ENCODE results near the gene ASB3.
A peak's percentile ranks its signal among the peaks of the same experiment; 100 is the strongest.
"Not testable (repeated sequence)": the region's sequence is repeated elsewhere in the genome, so short reads cannot be mapped to it uniquely, and the experiment has no call there.

The ASB3 gene

GRCh38 chr2:53786705-53787613 lies at the start of gene ASB3, which contains the start of gene ERLEC1:
Gene ASB3 (minus strand): TSS chr2:53786953. CDS start chr2:53765572, 21,381 bp downstream.
Gene ERLEC1 (plus strand): TSS chr2:53787044. CDS start chr2:53787211, 167 bp downstream.
- DNase-seq (ENCODE audit: low spot score): peak; percentile 92

DNA sequence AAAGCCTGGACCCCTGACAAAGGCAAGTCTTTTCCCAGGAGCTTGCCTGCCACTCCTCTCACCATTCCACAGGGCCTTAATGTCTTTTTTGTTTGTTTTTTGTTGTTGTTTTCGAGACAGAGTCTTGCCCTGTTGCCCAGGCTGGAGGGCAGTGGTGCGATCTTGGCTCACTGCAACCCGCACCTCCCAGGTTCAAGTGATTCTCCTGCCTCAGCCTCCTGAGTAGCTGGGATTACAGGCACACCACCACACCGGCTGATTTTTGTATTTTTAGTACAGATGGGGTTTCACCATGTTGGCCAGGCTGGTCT lies 43.2 kb upstream of the ASB3 start:
- DNase-seq (ENCODE audit: low spot score): not testable (repeated sequence)

DNA sequence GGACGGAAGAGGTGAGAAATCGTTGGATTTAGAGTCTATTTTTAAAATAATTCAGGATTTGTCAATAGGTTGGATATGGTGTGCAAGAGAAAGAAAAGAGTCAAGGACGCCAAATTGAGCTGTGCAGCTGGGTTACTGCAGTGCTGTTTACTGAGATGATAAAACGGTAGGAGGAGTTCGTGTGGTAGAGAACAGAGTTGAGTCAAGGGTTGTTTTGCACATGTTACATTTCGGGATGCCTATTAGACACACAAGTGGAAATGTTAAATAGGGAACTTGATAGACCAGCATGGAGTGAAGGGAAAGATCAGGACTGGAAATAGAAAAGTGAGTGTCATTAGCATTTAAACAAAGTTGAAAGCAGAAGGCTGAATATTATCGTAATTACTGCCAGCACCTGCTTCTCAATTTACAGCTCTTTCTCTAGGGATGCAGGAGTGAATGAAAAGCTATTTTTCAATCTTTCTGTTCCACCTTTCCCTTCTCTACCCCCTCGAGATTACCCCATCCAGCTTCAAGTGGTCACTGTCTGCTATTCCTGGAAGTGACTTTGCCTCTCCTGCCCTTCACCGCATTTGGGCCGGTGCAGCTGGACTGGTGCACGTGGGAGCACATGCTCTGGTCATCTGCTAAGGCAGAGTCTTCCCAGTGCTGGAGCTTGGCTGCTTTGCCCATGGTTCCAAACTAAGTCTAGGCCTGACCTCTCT lies 42.7 kb upstream of the ASB3 start:
- DNase-seq (ENCODE audit: low spot score): no peak

GRCh38 chr2:53828331-53828730 lies 41.6 kb upstream of the ASB3 start:
- DNase-seq (ENCODE audit: low spot score): no peak

- no peak for DNase-seq (ENCODE audit: low spot score)
Measured at GRCh38 chr2:53827398-53828175, 40.8 kb upstream of the ASB3 start.

DNA sequence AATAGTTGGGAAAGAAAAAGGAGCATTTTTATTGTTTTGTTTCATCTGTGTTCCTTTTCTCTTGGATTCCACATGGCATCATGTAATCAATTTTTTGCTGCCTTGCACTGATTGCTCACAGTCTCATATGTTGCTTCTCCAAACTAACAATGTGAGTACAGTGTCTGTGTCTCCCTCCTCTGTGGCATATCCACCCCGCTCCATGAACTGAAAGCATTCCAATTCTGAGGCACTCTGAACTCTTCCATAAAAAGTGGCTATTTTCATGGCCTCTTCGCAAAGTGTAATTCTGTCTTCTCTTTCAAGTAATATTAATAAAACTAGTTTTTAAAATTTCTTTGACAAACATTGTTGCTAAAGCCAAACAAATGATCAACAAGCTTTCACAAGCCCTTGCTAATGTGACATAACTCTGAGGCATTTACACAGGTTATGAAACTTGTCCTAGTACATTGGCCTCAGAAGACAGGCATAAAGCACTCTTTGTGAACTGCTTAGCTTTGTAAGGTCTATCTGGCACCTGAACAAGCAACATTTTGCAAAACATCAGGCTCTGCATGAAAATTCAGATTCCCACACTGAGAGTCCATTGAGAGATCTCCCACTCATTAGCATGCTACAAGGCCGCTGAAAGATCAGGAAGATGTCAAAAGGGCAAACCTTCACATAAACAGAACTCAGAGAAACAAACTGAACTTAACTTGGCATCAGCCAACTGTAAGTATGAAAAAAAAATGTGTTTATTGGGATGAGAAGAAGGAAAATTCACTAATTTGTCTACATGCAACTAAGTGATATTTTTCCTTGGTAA lies 40.0 kb upstream of the ASB3 start:
- DNase-seq (ENCODE audit: low spot score): no peak

DNA sequence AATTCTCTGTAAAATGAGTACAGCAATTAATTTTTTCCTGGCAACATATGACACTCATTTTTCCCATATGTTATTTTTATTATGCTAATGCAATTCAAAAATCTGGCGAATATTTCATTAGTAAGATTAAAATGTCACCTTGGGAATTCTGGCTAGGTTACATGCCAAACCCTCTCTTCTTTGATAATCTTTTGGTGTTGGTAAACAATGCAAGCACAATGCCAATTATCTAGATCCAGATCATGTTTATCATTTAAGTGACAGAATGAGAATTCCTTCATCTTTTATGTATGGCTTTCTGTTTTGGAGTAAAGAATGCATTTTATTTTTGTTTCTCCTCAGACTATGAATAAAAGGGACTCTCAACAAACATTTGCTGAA lies 39.3 kb upstream of the ASB3 start:
- no peak for DNase-seq (ENCODE audit: low spot score)

GRCh38 chr2:53823639-53824038 lies 36.9 kb upstream of the ASB3 start:
- DNase-seq (ENCODE audit: low spot score): peak; percentile 24

GRCh38 chr2:53821810-53822209 lies 35.1 kb upstream of the ASB3 start:
- DNase-seq (ENCODE audit: low spot score): no peak

- DNase-seq (ENCODE audit: low spot score): no peak
Measured at GRCh38 chr2:53820711-53821110, 34.0 kb upstream of the ASB3 start.

DNA sequence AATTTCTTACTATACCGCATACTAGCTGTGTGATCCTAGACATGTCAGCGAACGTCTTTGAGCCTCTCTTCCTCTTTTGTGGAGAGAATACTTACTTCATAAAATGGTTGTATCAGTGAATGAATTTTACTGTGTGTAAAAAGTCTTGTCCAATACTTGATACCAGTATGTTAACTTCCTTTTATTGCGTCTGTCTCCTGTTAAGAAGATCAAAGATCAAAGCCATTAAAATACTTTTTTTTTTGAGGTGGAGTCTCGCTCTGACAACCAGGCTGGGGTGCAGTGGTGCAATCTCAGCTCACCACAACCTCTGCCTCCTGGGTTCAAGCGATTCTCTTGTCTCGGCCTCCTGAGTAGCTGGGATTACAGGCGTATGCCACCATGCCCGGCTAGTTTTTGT lies 33.3 kb upstream of the ASB3 start:
- DNase-seq (ENCODE audit: low spot score): no peak

- DNase-seq (ENCODE audit: low spot score): no peak
Measured at GRCh38 chr2:53819634-53820033, 32.9 kb upstream of the ASB3 start.

DNA sequence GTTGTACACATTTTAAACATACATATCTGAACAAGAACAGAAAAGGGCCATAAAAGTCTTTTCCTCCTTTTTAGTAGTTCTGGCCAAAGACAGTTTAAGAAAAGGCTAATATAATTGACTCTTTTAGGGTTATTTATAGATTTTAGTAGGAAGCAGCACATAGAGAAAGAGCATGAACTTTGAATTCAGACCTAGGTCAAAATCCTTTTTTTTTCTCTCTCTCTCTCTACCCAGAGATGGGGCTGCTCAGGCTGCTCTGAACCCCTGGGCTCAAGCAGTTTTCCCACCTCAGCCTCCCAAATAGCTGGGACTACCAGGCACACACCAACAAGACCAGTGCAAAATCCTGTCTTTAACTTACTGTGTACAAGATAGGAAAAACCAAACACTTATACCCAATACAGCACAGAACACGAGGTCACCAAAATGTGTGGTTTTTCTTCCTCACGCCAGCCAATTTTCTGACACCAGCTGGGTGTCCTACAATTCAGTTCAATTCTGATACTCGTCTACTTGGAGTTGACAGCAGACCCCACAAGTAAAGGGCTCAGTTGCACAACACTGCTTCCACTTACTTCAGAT lies 32.2 kb upstream of the ASB3 start:
- no peak for DNase-seq (ENCODE audit: low spot score)

GRCh38 chr2:53813151-53813550 lies 26.4 kb upstream of the ASB3 start:
- no peak for DNase-seq (ENCODE audit: low spot score)

- no peak for DNase-seq (ENCODE audit: low spot score)
Measured at GRCh38 chr2:53811601-53812000, 24.8 kb upstream of the ASB3 start.

DNA sequence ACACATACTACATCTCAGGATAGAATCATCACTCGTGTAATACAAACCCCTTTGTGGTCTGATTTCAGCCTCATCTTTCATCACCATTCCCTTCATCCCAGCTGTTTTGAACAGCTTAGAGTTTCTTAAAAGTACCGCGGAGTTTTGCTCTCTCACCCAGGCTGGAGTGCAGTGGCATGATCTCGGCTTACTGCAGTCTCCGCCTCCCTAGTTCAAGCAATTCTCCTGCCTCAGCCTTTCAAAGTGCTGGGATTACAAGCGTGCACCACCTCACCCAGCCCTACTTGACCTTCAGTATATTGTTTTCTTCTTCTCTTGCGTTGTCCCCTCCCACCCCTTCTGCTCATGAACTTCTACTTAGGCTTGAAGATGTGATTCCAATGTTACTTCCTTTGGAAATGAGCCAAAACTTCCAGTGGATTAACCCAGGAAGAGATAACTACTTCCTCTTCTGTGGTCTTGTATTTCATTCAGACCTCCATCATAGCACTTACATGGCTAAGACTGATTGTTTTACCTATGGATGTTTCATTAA lies 15.9 kb upstream of the ASB3 start:
- DNase-seq (ENCODE audit: low spot score): no peak

DNA sequence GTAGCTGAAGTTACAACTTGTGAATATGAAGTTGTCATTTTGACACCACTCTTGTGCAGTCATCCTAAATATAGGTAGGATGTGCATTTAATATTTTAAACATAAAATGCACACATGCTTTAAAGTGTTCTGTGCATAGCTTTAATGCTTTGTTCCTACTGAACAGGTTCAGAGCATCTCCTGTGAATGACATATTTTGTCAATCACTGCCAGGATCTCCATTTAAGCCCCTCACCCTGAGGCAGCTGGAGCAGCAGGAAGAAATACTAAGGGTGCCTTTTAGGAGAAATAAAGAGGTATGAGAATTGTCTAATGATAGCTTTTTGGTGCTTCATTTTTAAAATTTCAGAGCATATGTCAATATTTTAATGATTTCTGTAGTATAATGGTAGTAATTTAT lies 14.8 kb upstream of the ASB3 start:
- DNase-seq (ENCODE audit: low spot score): no peak

GRCh38 chr2:53793821-53794220 lies 7.1 kb upstream of the ASB3 start:
- DNase-seq (ENCODE audit: low spot score): no peak

DNA sequence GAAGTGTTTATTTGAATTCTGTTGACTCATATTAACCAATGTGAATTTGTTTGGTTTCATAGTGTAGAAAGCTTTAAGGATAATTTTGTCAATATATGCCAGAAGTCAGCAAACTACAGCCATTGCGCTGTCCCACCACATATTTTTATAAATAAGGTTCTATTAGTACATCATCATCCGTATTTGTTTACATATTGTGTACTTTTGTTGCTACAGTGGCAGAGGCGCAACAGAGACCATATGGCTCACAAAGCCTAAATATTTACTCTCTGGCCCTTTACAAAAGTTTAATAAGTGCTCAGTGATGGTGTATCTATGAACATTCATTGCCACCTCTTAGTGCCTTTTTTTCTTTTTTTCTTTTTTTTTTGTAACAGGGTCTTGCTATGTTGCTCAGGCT lies 6.5 kb upstream of the ASB3 start:
- no peak for DNase-seq (ENCODE audit: low spot score)

DNA sequence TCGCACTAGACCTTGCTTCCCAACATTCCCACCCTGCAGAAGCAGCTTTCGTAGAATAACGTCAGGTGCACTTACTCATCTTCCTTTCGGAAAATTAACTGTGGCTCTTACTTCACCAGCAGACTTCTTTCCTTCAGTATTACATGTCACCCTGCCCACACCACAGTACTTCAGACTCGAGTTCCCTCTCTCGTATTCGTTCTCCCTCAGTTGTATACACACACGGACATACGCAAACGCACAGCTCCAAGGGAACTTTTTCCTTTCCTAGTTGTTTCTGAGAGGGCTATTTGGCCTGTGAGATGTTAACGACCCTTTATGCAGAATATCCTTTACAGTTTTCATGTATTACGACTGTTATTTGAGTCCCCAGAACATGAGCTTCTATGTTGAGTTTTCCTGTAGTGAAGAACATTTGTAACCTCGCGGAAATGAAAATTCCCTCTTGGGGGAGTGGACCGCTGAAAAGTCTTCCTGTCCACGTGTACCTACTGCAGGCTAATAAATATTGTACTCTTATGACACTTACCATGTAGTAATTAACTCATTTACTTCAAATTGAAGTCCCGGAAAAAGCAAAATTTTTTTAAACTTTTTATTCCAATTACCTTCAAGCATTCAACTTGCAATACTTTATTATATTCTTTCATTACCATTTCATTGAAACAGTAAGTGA lies 999 bp upstream of the ASB3 start:
- DNase-seq (ENCODE audit: low spot score): peak; percentile 75

DNA sequence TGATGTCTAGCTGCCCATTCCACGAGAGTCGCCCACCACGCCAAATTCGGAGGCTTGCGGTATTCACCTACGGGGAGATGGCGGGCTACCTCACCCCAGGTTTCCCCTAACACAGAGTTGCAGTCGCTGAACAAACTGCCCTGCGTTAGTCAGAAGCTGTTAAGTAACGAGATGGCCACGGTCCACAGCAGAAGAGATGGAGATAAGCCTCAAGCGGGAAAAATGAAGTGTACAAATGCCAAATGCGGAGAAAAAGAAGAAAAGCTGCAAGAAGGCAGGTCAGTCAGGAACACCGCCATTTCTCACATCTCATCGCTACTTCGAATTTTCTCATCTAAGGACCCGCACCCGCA lies 425 bp downstream of the ASB3 start:
- DNase-seq (ENCODE audit: low spot score): peak; percentile 56

Data from RKO (cell line).